SK-N-MC (cell line): ENCODE data around the gene CGB8.
"Not testable (repeated sequence)": the region's sequence is repeated elsewhere in the genome, so short reads cannot be mapped to it uniquely, and the experiment has no call there.

ENCODE experiments used
- EZH2 ChIP-seq: fragments of 200-600 bp; sonication (generic); IDR thresholded peaks from one replicate; pipeline ENCODE4 v1.6.1; 2017; ENCODE audit warnings: antibody characterized with exemption
- FOXP2 ChIP-seq: optimal IDR thresholded peaks from 2 replicates; pipeline ENCODE3; 2011; ENCODE audit warnings: mild to moderate bottlenecking, moderate library complexity; ENCODE audit not compliant: insufficient read depth; ENCODE audit errors: extremely low read length, control extremely low read depth
- POLR2AphosphoS5 ChIP-seq: IDR thresholded peaks from 2 replicates; pipeline ENCODE4 v1.6.1; 2012; ENCODE audit warnings: mild to moderate bottlenecking, low read depth, low read length, borderline replicate concordance

DNA sequence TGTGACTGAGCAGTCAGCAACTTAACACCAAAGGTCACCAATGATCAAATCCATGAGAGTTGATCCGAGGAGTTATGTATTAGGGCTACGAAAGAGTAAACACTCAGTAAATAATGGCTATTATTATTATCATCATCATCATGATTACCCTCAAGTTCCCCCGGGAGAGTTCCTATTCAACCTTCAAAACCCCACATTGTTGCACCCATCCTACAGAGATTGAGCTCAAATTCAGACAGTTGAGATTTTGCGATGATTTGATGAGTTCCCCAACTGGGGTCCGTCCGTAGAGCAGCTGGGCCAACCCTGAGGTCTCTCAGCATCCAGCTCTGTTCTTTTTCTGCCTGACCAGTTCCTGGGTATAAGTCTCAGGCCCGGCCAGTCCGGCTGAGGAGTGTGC lies 10.8 kb downstream of the CGB8 start:
- not testable (repeated sequence) for TF ChIP-seq POLR2AphosphoS5, FOXP2, EZH2
